Sigmoid colon (tissue), 4 donors: ENCODE measurements around the gene TULP1.

ENCODE experiments used
- EP300 ChIP-seq, 4 donors: sonication (generic); formaldehyde crosslinking; IDR thresholded peaks; one replicate each; pipeline ENCODE4 v1.6.1; 2017; ENCODE audit warnings: antibody characterized with exemption in 4 of 4
- POLR2A ChIP-seq, 2 donors: fragments of 450-650 bp; IDR thresholded peaks; one replicate each; pipeline ENCODE4 v1.6.1; 2016; ENCODE audit warnings: antibody characterized with exemption in 2 of 2, mild to moderate bottlenecking in 2 of 2, moderate library complexity in 2 of 2
- TF ChIP-seq, protein P1 (sequence below), 4 experiments: fragments of 450-650 bp in 3 of 4; fragments of 200-600 bp in 1 of 4; IDR thresholded peaks; one replicate each; pipeline ENCODE4 v1.5.1; 2016 to 2019; ENCODE audit warnings: antibody characterized with exemption in 4 of 4, mild to moderate bottlenecking in 3 of 4, moderate library complexity in 2 of 4

DNA sequence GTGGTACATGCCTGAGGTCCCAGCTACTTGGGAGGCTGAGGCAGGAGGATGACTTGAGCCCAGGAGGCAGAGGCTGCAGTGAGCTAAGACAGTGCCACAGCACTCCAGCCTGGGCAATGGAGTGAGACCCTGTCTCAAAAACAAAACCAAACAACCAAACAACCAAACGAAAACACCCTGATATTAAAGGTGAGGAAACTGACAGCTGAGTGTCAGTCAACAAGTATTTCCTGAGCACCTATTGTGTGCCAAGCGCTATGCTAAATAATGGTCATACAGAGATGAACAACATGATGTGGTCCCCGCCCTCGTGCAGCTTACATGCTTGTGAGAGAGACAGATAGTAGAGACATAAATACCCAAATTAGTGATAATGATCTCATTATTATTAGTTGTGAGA lies 1.9 kb upstream of the TULP1 start:
- TF ChIP-seq POLR2A (IDR thresholded peaks at IDR 0.05) (no peak), EP300 (IDR thresholded peaks at IDR 0.05) (no peak)
- TF ChIP-seq, protein P1, sequence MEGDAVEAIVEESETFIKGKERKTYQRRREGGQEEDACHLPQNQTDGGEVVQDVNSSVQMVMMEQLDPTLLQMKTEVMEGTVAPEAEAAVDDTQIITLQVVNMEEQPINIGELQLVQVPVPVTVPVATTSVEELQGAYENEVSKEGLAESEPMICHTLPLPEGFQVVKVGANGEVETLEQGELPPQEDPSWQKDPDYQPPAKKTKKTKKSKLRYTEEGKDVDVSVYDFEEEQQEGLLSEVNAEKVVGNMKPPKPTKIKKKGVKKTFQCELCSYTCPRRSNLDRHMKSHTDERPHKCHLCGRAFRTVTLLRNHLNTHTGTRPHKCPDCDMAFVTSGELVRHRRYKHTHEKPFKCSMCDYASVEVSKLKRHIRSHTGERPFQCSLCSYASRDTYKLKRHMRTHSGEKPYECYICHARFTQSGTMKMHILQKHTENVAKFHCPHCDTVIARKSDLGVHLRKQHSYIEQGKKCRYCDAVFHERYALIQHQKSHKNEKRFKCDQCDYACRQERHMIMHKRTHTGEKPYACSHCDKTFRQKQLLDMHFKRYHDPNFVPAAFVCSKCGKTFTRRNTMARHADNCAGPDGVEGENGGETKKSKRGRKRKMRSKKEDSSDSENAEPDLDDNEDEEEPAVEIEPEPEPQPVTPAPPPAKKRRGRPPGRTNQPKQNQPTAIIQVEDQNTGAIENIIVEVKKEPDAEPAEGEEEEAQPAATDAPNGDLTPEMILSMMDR (IDR thresholded peaks at IDR 0.05), result no peak
